SIG-M5 (cell line): ENCODE measurements around the gene ZNF536.

Experiments
- DNase-seq: peaks from one replicate; lab custom pipeline; 2025; lab: John Stamatoyannopoulos, UW

ZNF536 gene

GRCh38 chr19:30371960-30372824, at the start of gene ZNF536:
ZNF536 (plus strand) TSS chr19:30372384; CDS start chr19:30443563, 71,179 bp downstream.
- DNase-seq = no peak

DNA sequence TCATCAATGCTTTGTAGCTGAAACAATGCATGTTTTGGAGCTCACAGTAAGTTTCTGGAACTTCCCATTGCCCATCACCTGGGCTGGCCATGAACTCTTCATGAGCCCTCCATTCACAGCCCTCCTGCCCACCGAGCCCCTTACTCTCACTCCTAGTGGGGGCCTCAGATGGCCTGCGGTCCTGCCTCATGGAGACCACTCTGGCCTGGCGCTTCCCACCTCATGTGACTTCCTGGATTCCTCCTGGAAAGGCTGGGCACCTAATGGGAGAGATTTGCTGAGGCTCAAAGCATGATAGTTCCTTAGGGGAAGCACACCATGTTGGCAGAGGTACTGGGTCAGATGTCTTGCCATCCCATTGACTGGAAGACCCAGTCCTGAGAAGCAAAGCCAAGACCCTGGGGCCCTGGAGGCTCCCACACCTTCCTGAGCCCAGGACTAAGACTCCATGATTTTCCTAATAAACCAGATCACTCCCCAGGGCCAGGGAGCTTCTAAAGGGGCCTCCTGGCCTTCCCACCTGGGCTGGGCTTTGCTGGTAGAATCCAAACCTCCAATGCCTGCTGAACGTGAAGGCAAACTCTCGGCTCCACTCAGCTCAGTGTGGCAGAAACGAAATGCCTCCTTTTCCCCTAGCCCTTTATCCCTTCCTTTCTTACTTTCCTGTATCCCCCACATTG, 49.4 kb upstream of the ZNF536 start:
- DNase-seq = no peak

GRCh38 chr19:30323904-30324303, 48.3 kb upstream of the ZNF536 start:
- DNase-seq = no peak

DNA sequence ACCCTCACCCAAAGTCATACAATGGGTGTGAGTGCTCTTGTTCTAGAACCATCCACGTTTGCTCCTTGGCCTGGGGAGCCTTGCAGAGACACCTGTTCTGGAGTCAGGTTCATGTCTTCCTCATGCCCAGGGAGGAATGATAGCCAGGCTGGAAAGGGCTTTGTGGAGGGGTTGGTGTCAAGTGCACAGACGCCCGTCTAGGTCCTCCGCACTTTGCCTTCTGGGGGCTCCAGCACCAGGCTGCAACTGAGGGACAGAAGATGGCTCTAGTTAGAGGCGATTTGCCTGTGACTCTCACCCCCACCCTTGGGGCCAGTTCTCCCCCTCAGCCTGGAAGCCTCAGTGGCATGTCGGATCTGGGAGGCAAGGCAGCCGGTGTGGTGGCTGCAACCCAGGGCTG, 47.2 kb upstream of the ZNF536 start:
- DNase-seq = no peak

GRCh38 chr19:30325676-30326392, 46.4 kb upstream of the ZNF536 start:
- no peak for DNase-seq

DNA sequence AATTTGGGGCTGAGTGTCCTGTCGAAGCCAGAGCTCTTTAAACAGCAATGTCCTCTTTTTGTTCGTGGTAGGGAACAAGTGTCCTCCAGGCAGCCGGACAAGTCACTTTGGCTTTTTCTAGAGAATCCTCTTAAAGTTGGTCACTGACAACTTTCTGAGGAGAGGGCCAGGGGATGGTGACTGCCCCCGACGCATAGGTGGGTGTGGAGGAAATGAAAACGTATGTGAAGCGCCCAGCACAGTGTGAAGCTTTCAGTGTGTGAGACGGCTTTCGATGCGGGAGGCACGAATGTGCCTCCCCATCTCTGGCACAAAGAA, 45.8 kb upstream of the ZNF536 start:
- no peak for DNase-seq

GRCh38 chr19:30327331-30327730, 44.9 kb upstream of the ZNF536 start:
- no peak for DNase-seq

DNA sequence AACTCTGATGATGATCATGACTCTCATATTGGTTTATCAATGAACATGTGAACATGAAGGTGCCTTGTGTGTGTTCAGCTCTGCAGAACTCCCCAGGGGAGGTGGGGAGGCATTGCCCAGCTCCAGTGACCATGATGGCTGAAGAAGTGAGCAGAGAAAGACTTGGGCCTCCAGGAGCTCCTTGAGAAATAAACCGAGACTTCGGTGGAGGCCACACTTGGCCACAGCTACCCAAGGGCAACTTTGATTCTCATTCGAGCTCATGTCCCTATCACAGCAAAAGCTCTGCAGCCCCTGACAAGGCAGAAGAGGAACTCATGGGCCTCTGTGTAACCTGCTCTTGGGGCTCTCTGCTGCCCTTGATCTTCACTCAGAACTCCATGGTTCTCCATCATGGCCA, 44.1 kb upstream of the ZNF536 start:
- DNase-seq = no peak

DNA sequence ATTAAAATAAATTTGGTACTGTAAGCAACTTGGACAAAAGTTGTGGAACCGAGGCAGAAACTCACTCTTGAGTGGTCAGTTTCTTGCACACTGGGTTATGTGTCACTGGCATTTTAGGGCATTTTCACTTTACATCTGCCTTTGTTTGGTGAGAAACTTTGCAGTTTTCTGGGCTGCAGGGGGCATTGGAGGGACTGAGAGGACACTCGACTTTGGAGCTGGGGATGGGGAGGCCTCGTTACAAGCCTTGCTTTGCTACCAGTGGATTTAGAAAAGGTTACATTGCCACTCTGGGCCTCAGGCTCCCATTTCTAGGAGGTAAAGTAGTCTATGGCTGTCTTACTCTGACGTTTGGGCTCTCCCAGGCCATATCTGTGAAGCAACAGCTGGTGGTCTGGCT, 41.9 kb upstream of the ZNF536 start:
- no peak for DNase-seq

DNA sequence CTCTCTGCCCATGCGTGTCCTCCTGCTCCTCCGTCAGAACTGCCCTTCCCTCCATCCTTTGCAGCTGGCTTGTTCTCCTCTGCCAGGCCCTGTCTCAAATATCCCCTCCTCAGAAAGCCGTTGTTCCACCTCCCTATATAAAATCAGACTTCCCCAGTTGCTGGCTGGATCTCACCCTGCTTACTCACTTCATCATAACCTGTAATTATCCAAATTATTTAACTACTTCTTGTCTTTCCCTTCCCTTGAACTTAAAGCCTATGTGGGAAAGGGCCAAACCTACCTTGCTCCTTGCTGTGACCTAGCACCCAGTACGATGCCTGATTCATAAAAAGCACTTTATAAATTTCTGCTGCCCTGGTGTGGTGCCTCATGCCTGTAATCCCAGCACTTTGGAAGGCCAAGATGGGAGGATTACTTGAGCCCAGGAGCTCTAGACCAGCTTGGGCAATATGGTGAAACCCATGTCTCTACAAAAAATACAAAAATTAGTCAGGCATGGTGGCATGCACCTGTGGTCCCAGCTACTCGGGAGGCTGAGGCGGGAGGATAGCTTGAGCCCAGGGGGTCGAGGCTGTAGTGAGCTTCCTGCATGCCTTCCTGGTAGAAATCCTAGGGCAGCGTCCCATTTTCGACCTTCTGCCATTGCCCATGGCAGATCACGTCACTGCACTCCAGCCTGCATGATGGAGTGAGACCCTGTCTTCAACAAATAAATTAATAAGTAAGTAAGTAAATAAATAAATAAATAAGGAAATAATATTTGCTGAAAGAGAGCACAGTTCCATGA, 39.5 kb upstream of the ZNF536 start:
- DNase-seq = no peak

DNA sequence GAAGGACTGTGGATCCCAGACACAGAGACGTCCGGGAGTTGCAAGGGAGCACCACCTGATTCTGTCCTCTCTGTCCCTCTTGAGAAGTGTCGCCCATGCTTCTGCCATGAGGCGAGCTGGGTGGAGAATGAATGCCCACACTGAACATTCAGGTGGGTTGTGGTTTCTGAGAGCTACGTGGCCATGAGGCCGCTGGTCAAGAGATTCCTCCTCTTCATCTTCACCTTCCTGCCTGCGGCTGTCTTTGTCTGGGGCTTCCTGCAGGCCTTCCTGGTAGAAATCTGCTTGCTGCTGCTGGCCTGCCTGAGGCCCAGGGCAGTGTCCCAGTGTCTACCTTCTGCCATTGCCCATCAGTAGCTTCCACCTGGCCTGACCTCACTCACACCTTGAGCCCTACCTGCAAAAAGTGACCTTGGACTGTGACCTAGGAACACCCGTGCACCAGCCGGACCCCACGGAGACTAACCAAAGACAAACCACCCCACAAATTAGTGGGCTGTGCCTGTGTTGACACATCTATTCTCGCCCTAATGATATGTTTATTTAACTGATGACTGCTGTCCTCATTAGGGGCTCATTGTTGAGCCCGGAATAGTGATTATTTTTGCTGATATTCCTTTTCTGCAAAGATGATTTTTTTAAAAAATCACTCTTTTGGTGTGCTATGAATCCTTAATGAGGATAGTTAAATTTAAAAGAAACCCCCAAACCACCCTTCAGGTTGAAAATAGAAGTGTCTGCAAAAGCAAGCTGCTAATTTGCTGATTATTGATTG, 38.7 kb upstream of the ZNF536 start:
- DNase-seq = no peak

- no peak for DNase-seq
These were observed 37.3 kb upstream of the ZNF536 start for GRCh38 chr19:30334841-30335240.

DNA sequence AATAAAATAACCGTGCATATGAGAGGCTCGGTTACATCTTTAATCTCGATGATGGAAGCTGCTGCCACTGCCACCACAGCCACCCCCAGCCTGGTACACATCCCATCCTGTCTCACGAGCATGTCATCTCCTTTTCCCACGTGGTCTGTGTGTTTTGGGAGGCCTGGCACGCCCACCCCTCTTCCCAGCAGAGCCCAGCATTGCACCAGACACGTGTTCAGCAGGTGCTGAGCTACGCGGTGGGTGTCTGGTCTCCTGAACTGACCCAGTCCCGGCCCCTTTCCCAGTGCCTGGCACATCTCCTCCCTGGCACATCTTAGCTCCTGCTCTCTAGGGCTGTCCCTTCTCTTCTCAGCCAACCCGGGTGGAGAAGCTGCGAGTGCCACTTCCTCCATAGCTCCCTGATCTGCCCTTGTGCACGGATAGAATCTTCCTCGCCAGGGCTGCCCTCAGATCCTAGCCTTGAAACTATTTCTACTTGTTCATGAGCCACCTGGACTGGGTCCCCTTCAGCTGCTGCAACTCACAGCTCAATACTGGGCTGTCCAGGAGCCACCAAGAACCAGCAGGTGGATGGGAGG, 36.8 kb upstream of the ZNF536 start:
- no peak for DNase-seq

DNA sequence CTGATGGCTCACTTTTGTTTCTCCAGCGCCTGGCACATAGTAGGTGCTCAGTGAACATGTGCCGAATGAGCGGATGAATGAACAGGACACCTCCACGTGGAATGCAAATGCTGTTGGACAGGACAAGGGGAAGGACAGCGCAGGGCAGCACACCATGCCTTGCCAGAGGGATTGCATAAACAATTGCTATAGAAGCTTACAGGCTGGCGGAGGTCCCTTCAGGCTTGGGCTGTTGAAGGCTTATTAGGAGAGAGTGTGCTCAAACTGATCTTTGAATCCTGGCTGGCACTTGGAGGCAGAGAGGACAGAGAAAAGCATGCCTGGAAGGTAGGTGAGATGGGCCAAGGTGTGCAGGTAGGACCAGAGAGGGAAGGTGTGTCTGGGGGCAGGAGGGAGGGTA, 35.9 kb upstream of the ZNF536 start:
- DNase-seq = no peak

DNA sequence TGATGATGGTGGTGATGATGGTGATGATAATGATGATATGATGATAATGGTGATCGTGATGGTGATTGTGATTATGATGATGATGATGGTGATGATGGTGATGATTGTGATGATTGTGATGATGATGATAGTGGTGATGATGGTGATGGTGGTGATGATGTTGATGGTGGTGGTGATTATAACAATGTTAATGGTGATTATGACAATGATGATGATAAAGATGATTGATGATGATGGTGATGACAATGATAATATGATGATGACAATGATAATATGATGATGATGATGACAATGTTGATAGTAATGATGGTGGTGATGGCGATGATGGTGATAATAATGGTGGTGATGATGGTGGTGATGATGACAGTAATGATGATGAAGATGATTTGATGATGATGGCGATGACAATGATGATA, 34.1 kb upstream of the ZNF536 start:
- no peak for DNase-seq

- DNase-seq = no peak
These were observed 33.1 kb upstream of the ZNF536 start for GRCh38 chr19:30338878-30339623.

DNA sequence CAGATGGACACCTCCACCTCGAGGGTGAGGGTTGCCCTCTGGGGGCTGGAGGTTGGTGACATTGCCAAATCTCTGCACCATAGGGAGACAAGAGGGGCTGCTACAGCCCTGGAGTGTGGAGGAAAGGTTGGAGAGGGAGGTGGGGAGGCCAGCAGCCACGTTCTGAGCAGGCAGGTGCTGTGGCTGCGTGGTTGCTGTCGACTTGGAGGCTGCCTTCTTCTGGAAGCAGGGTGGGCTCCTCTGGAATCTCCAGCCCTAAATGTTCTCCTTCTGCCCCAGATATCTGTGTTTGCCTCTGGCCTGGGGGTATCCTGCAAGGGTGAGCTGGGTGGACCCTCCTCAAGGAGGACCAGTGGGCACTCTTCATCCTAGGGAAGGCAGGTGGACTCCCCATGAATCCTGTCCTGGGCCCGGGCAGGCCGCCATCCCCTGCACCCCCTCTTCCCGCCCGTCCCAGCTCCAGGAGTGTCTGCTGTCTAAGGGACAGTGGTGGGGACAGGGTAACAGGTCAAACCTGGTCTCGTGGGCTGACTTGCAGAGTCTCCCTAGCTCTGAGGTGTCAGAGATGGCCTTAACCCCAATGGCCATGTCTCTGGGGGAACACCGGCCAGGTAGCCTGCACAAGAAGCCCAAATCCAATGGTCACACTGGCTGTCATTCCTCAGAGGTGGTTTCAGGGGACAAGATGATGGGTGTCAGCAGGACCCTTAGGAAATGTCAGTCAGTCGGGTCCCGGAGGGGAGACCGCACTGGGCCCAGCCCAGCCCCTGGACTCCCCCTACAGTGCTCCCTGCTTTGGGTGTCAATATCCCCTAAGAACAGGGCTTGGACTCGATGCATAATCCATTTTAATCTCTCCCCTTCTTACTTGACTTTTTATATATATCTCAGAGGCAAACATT, 32.3 kb upstream of the ZNF536 start:
- no peak for DNase-seq

- DNase-seq = no peak
These were observed 31.2 kb upstream of the ZNF536 start for GRCh38 chr19:30340771-30341561.
